PC-3 (cell line): ENCODE results near the gene CFAP20DC.

Experiments used
- CTCF ChIP-seq: fragments of 300-600 bp; sonication (generic); conservative IDR thresholded peaks from 2 replicates; pipeline ENCODE4 v1.5.1; 2017; ENCODE audit warnings: antibody characterized with exemption, low read depth, mild to moderate bottlenecking, low read length
- EZH2 ChIP-seq: fragments of 300-600 bp; sonication (generic); IDR thresholded peaks from one replicate; pipeline ENCODE4 v1.6.1; 2017; ENCODE audit warnings: antibody characterized with exemption, mild to moderate bottlenecking, low read length; ENCODE audit not compliant: unreplicated experiment

- TF ChIP-seq CTCF (no peak), EZH2 (no peak)
Observed at GRCh38 chr3:58955308-58955707, 94.5 kb downstream of the CFAP20DC start.
